Liver (tissue), 9 donors: ENCODE data around the gene DPY19L1. TPM values are rescaled to one million over a fixed set of nuclear protein-coding genes. Genes with fewer than 3 reads are reported as not detected.

ENCODE experiments used
- DNase-seq: peaks from one replicate; pipeline ENCODE4 v3.0.0-alpha.2; 2017; ENCODE audit warnings: low spot score
- H3K27ac ChIP-seq, 2 donors: one replicate each; pipeline ENCODE4 v1.7.0; 2013; ENCODE audit warnings: inconsistent platforms in 2 of 2, low read length in 2 of 2, control low read depth in 1 of 2, low read depth in 1 of 2, mild to moderate bottlenecking in 1 of 2
- H3K27me3 ChIP-seq, 4 donors: one replicate each; pipeline versions ENCODE4 v1.6.1 to v1.7.0; 2013; ENCODE audit warnings: low read length in 3 of 4, inconsistent platforms in 1 of 4, mild to moderate bottlenecking in 1 of 4, moderate library complexity in 1 of 4; ENCODE audit not compliant: control insufficient read depth in 4 of 4, insufficient read depth in 4 of 4
- H3K36me3 ChIP-seq, 4 donors: one replicate each; pipeline versions ENCODE4 v1.6.1 to v1.7.0; 2013; ENCODE audit warnings: low read length in 3 of 4, mild to moderate bottlenecking in 3 of 4, low read depth in 1 of 4, moderate library complexity in 1 of 4; ENCODE audit not compliant: control insufficient read depth in 4 of 4, insufficient read depth in 3 of 4
- H3K4me1 ChIP-seq, 4 donors: one replicate each; pipeline versions ENCODE4 v1.6.1 to v1.7.0; 2013; ENCODE audit warnings: low read length in 3 of 4, mild to moderate bottlenecking in 3 of 4, moderate library complexity in 1 of 4; ENCODE audit not compliant: control insufficient read depth in 4 of 4, insufficient read depth in 4 of 4
- H3K4me3 ChIP-seq, 3 donors: one replicate each; pipeline versions ENCODE4 v1.6.1 to v1.7.0; 2013; ENCODE audit warnings: low read length in 3 of 3, control low read depth in 1 of 3, low read depth in 1 of 3, mild to moderate bottlenecking in 1 of 3
- H3K9ac ChIP-seq, 2 donors: one replicate each; pipeline ENCODE4 v1.7.0; 2013; ENCODE audit warnings: low read length in 2 of 2, mild to moderate bottlenecking in 2 of 2, moderate library complexity in 2 of 2, control low read depth in 1 of 2, low read depth in 1 of 2
- H3K9me3 ChIP-seq, 4 donors: one replicate each; pipeline versions ENCODE4 v1.6.1 to v1.7.0; 2013; ENCODE audit warnings: low read length in 3 of 4; ENCODE audit not compliant: control insufficient read depth in 4 of 4
- EGR1 ChIP-seq, 2 donors: IDR thresholded peaks; 2 replicates each; pipeline ENCODE4 v1.6.1; 2016 to 2018; ENCODE audit warnings: antibody characterized with exemption in 2 of 2, low read depth in 2 of 2
- FOXA1 ChIP-seq: IDR thresholded peaks from 2 replicates; pipeline ENCODE4 v1.6.1; 2016; ENCODE audit warnings: antibody characterized with exemption
- GABPA ChIP-seq, 2 donors: IDR thresholded peaks in 1 of 2; conservative IDR thresholded peaks in 1 of 2; 2 replicates each; pipeline ENCODE4 v1.6.1; 2016; ENCODE audit warnings: antibody characterized with exemption in 2 of 2, mild to moderate bottlenecking in 1 of 2, moderate library complexity in 1 of 2
- HNF4A ChIP-seq, 2 donors: conservative IDR thresholded peaks; 2 replicates each; pipeline ENCODE4 v1.6.1; 2016; ENCODE audit warnings: antibody characterized with exemption in 2 of 2, mild to moderate bottlenecking in 2 of 2
- HNF4G ChIP-seq: IDR thresholded peaks from 2 replicates; pipeline ENCODE4 v1.6.1; 2016; ENCODE audit warnings: antibody characterized with exemption
- JUND ChIP-seq, 2 donors: IDR thresholded peaks; 2 replicates each; pipeline ENCODE4 v1.6.1; 2016; ENCODE audit warnings: antibody characterized with exemption in 2 of 2
- NR2F2 ChIP-seq: IDR thresholded peaks from 2 replicates; pipeline ENCODE4 v1.6.1; 2016; ENCODE audit warnings: antibody characterized with exemption
- RXRA ChIP-seq, 2 donors: IDR thresholded peaks; 2 replicates each; pipeline ENCODE4 v1.6.1; 2017 to 2018; ENCODE audit warnings: antibody characterized with exemption in 2 of 2, mild to moderate bottlenecking in 1 of 2
- TAF1 ChIP-seq: conservative IDR thresholded peaks from 2 replicates; pipeline ENCODE4 v1.6.1; 2016; ENCODE audit warnings: antibody characterized with exemption, mild to moderate bottlenecking
- YY1 ChIP-seq: IDR thresholded peaks from 2 replicates; pipeline ENCODE4 v1.6.1; 2016; ENCODE audit warnings: antibody characterized with exemption, mild to moderate bottlenecking
- WGBS: extraction: QIAGEN DNeasy Blood & Tissue Kit; methylation state at CpG from one replicate; pipeline ENCODE4 v1.1.7; 2013; 5-methylcytosine and 5-hydroxymethylcytosine counted together
- polyA plus RNA-seq, 2 donors: library from polyadenylated mRNA; stranded (reverse) in 1 of 2; unstranded in 1 of 2; fragments of 200-250 nt in 1 of 2; fragments of >200 nt in 1 of 2; fragmentation: Nextera tagmentation in 1 of 2; extraction: Ambion mirVana in 1 of 2; gene quantifications; one replicate each; pipeline versions ENCODE4 v1.2.1 to v1.2.3, GENCODE V29; 2013 to 2015
- total RNA-seq, 2 donors: library from RNA; depleted of rRNA; stranded (reverse); fragments of >200 nt; gene quantifications; one replicate each; pipeline ENCODE4 v1.2.3, GENCODE V29; 2014
- TF ChIP-seq, protein P1 (sequence below): IDR thresholded peaks from 2 replicates; pipeline ENCODE4 v1.6.1; 2016; ENCODE audit warnings: antibody characterized with exemption
- TF ChIP-seq, protein P2 (sequence below): IDR thresholded peaks from 2 replicates; pipeline ENCODE4 v1.6.1; 2016; ENCODE audit warnings: antibody characterized with exemption
- TF ChIP-seq, protein P3 (sequence below): IDR thresholded peaks from 2 replicates; pipeline ENCODE4 v1.6.1; 2016; ENCODE audit warnings: antibody characterized with exemption
- TF ChIP-seq, protein P4 (sequence below): fragments of 150-350 bp; IDR thresholded peaks from 2 replicates; pipeline ENCODE4 v1.5.1; 2017; ENCODE audit warnings: improper control_type of control experiment, low read depth, low read length; ENCODE audit not compliant: missing input control
- TF ChIP-seq, protein P5 (sequence below): IDR thresholded peaks from 2 replicates; pipeline ENCODE4 v1.6.1; 2016; ENCODE audit warnings: antibody characterized with exemption, mild to moderate bottlenecking
- donor health status: healthy.
- donor health status: healthy.
- donor health status: healthy.
- donor health status: healthy.
- donor health status: healthy.

Gene DPY19L1
- total and polyA plus RNA-seq, 4 donors: 3.9 to 24.2 (median 16.9) TPM

DNA sequence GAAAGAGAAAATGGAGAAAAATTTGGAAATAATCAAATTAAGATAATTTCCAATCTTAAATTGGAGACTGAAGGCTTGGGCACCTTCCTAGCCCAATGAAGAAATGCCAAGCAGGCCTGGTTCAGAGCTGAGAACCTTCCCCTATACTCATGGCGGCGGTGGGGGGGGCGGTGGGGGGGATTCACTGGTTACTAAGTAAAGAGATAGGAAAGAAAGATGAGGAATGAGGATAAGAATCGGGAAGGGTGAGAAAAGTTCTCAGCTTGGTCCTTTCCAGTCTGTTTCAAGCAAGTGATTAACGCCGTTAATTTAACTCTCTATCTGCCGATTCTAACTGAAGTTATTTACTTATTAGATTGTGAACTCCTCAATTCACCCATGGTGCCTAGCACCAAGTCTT, 41.5 kb downstream of the DPY19L1 start:
- WGBS: 95% methylated on average over 7 of the region's 7 CpGs
- no peaks in the 10 kb centered on the region for H3K36me3 ChIP-seq
- H3K4me1 ChIP-seq: no peaks in the 10 kb centered on the region
- no peaks in the 10 kb centered on the region for H3K27me3 ChIP-seq
- no peak for DNase-seq
- TF ChIP-seq TAF1: no peak
- TF ChIP-seq JUND (IDR thresholded peaks at IDR 0.05): no peak
- TF ChIP-seq, protein P1, sequence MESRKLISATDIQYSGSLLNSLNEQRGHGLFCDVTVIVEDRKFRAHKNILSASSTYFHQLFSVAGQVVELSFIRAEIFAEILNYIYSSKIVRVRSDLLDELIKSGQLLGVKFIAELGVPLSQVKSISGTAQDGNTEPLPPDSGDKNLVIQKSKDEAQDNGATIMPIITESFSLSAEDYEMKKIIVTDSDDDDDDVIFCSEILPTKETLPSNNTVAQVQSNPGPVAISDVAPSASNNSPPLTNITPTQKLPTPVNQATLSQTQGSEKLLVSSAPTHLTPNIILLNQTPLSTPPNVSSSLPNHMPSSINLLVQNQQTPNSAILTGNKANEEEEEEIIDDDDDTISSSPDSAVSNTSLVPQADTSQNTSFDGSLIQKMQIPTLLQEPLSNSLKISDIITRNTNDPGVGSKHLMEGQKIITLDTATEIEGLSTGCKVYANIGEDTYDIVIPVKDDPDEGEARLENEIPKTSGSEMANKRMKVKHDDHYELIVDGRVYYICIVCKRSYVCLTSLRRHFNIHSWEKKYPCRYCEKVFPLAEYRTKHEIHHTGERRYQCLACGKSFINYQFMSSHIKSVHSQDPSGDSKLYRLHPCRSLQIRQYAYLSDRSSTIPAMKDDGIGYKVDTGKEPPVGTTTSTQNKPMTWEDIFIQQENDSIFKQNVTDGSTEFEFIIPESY: no peak
- TF ChIP-seq EGR1 (IDR thresholded peaks at IDR 0.05; ENCODE audit: low read depth in 2 of 2): no peak
- no peak for TF ChIP-seq RXRA (IDR thresholded peaks at IDR 0.05)
- TF ChIP-seq NR2F2: no peak
- no peak for TF ChIP-seq GABPA (IDR thresholded peaks at IDR 0.05 in 1 of 2, conservative IDR thresholded peaks at IDR 0.05 in 1 of 2)
- TF ChIP-seq YY1: no peak
- no peak for TF ChIP-seq FOXA1
- TF ChIP-seq HNF4G: no peak
- TF ChIP-seq, protein P2, sequence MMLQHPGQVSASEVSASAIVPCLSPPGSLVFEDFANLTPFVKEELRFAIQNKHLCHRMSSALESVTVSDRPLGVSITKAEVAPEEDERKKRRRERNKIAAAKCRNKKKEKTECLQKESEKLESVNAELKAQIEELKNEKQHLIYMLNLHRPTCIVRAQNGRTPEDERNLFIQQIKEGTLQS: no peak
- no peak for TF ChIP-seq HNF4A (conservative IDR thresholded peaks at IDR 0.05)
- TF ChIP-seq, protein P3, sequence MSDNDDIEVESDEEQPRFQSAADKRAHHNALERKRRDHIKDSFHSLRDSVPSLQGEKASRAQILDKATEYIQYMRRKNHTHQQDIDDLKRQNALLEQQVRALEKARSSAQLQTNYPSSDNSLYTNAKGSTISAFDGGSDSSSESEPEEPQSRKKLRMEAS: no peak
- TF ChIP-seq, protein P4, sequence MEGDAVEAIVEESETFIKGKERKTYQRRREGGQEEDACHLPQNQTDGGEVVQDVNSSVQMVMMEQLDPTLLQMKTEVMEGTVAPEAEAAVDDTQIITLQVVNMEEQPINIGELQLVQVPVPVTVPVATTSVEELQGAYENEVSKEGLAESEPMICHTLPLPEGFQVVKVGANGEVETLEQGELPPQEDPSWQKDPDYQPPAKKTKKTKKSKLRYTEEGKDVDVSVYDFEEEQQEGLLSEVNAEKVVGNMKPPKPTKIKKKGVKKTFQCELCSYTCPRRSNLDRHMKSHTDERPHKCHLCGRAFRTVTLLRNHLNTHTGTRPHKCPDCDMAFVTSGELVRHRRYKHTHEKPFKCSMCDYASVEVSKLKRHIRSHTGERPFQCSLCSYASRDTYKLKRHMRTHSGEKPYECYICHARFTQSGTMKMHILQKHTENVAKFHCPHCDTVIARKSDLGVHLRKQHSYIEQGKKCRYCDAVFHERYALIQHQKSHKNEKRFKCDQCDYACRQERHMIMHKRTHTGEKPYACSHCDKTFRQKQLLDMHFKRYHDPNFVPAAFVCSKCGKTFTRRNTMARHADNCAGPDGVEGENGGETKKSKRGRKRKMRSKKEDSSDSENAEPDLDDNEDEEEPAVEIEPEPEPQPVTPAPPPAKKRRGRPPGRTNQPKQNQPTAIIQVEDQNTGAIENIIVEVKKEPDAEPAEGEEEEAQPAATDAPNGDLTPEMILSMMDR: no peak
- TF ChIP-seq, protein P5, sequence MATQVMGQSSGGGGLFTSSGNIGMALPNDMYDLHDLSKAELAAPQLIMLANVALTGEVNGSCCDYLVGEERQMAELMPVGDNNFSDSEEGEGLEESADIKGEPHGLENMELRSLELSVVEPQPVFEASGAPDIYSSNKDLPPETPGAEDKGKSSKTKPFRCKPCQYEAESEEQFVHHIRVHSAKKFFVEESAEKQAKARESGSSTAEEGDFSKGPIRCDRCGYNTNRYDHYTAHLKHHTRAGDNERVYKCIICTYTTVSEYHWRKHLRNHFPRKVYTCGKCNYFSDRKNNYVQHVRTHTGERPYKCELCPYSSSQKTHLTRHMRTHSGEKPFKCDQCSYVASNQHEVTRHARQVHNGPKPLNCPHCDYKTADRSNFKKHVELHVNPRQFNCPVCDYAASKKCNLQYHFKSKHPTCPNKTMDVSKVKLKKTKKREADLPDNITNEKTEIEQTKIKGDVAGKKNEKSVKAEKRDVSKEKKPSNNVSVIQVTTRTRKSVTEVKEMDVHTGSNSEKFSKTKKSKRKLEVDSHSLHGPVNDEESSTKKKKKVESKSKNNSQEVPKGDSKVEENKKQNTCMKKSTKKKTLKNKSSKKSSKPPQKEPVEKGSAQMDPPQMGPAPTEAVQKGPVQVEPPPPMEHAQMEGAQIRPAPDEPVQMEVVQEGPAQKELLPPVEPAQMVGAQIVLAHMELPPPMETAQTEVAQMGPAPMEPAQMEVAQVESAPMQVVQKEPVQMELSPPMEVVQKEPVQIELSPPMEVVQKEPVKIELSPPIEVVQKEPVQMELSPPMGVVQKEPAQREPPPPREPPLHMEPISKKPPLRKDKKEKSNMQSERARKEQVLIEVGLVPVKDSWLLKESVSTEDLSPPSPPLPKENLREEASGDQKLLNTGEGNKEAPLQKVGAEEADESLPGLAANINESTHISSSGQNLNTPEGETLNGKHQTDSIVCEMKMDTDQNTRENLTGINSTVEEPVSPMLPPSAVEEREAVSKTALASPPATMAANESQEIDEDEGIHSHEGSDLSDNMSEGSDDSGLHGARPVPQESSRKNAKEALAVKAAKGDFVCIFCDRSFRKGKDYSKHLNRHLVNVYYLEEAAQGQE: no peak
- no peak overlapping the region for H3K27ac ChIP-seq
- H3K9ac ChIP-seq: no peak overlapping the region
- H3K9me3 ChIP-seq: no peaks in the 10 kb centered on the region
- no peak overlapping the region for H3K4me3 ChIP-seq
